ENCODE data around the gene RPGRIP1L.

DNA sequence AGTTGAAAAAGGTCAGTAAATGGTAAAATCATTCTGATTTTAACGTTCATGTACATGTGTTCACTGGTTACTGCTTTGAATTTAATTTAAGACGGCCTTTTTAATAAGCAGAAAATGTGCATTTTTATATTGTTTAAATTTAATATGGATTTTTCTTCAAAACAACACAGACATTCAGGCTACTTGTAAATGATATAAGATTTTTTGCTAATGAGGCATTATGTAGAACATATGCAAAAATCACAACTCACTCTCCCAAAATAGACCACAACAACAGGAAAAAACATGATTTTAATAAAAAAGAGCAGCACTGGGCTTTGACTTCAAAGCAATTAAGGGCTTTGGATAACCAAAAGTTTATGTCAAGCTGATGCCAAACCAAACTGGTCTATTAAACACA is 22.3 kb downstream of the RPGRIP1L start:
- no peak for TF ChIP-seq CTCF (optimal IDR thresholded peaks at IDR 0.05 in 1 of 3, IDR thresholded peaks at IDR 0.05 in 1 of 3, conservative IDR thresholded peaks at IDR 0.05 in 1 of 3; ENCODE audit: extremely low read depth in 1 of 3, insufficient read depth in 2 of 3, low read length in 3 of 3)
- TF ChIP-seq EZH2 (IDR thresholded peaks at IDR 0.05; ENCODE audit: low read length) = no peak

Measured in keratinocyte (primary cell).